Dermis microvascular lymphatic vessel endothelial cell (primary cell): ENCODE data around the gene GP9. TPM values are rescaled to one million over a fixed set of nuclear protein-coding genes. Genes with fewer than 3 reads are reported as not detected.
"Not testable (repeated sequence)": the region's sequence is repeated elsewhere in the genome, so short reads cannot be mapped to it uniquely, and the experiment has no call there.

Source experiments
- DNase-seq, 2 donors: peaks; one replicate each; pipeline versions ENCODE4 v3.0.0 to v3.0.0-alpha.2; 2010; ENCODE audit warnings: low read depth in 2 of 2
- total RNA-seq: library from RNA; depleted of rRNA; stranded (reverse); fragments of >200 nt; gene quantifications from 2 replicates; pipeline ENCODE4 v1.2.1, GENCODE V29; 2014

Gene GP9
- total RNA-seq, 1 donor from 2014 or later, result not detected

DNA sequence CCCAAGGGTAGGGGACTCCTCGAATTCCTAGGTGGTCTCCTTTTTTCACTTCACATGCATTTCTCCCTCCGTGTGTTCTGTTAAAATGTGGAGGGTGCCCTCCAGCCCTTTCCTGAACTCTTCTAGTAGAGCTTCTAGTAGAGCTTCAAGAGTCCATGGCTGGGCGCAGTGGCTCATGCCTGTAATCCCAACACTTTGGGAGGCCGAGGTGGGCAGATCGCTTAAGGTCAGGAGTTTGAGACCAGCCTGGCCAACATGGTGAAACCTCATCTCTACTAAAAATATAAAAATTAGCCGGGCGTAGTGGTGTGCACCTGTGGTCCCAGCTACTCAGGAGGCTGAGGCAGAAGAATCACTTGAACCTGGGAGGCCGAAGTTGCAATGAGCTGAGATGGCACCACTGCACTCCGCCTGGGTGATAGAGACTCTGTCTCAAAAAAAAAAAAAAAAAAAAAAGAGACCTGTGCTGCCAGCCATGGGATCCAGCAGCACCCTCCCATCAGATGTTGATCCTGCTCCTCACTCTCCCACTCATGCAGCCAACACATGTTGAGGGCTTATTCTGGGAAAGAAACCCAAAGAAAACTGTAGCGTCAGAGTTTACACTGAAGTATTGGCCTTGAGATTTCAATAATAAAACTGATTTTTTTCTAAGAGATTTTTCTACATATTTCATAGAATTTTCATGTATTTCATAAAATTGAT, 50.6 kb downstream of the GP9 start:
- DNase-seq, result not testable (repeated sequence)

Other genes starting within 250 kb of the GP9 start
- gene ACAD9, start 181.2 kb upstream of the GP9 start, total RNA-seq, result 32.2 and 32.7 TPM in 2 replicates
- gene CFAP92, start 66.7 kb upstream of the GP9 start, total RNA-seq, result 0.51 and 1.0 TPM in 2 replicates
- 2.7 and 9.0 TPM in 2 replicates for gene EFCC1, start 59.5 kb upstream of the GP9 start, total RNA-seq
- 55.6 and 95.2 TPM in 2 replicates for gene RAB43, start 61.0 kb downstream of the GP9 start, total RNA-seq
- gene ISY1, start 100.3 kb downstream of the GP9 start, total RNA-seq, result 40.8 and 60.1 TPM in 2 replicates
- gene CNBP, start 123.1 kb downstream of the GP9 start, total RNA-seq, result 238 and 273 TPM in 2 replicates
- gene COPG1, start 188.8 kb downstream of the GP9 start, total RNA-seq, result 171 and 212 TPM in 2 replicates
- 20.8 and 25.4 TPM in 2 replicates for gene HMCES, start 218.1 kb downstream of the GP9 start, total RNA-seq